Gastroesophageal sphincter (tissue), 3 donors: ENCODE measurements around the gene PDZD2.

ENCODE experiments used
- CTCF ChIP-seq, 4 experiments: fragments of 200-600 bp in 2 of 4; fragments of 450-650 bp in 2 of 4; sonication (generic) in 1 of 4; IDR thresholded peaks; one replicate each; pipeline ENCODE4 v1.5.1; 2017 to 2019; ENCODE audit warnings: antibody characterized with exemption in 4 of 4, mild to moderate bottlenecking in 2 of 4, moderate library complexity in 2 of 4
- POLR2AphosphoS5 ChIP-seq: sonication (generic); formaldehyde crosslinking; IDR thresholded peaks from one replicate; pipeline ENCODE4 v1.6.1; 2017; ENCODE audit warnings: antibody characterized with exemption

GRCh38 chr5:31863991-31864411, 225.1 kb downstream of the PDZD2 start:
- TF ChIP-seq CTCF (IDR thresholded peaks at IDR 0.05) (no peak), POLR2AphosphoS5 (no peak)
